GM12878 (cell line): Measurements from ENCODE around the gene CLCN7. TPM values are rescaled to one million over a fixed set of nuclear protein-coding genes. Genes with fewer than 3 reads are reported as not detected.

Experiments
- ATAC-seq: fragments of 200-7000 bp; cut with Tn5 transposase; 3 replicates; pipeline ENCODE4 v1.9.1; 2020; ENCODE audit warnings: mild to moderate bottlenecking, moderate library complexity
- BruUV-seq: library from RNA; stranded (reverse); fragments of 400-500 nt; replicated peaks from 2 replicates; lab custom pipeline; 2021; lab: Mats Ljungman, UMichigan
- CTCF ChIA-PET: fragments of 300-600 bp; sonication (Branson Sonifier 250); formaldehyde crosslinking; extraction: SDS; loops from one replicate; lab custom pipeline; 2021; ENCODE audit warnings: inconsistent platforms; lab: Yijun Ruan, JAX
- POLR2A ChIA-PET: fragments of 350-600 bp; formaldehyde crosslinking; extraction: SDS; loops from one replicate; lab custom pipeline; 2021; ENCODE audit warnings: inconsistent platforms; lab: Charles Lee
- RAD21 ChIA-PET: fragments of 300-600 bp; sonication (Branson Sonifier 250); formaldehyde crosslinking; loops from one replicate; lab custom pipeline; 2023; ENCODE audit warnings: antibody characterized with exemption; ENCODE audit not compliant: unreplicated experiment; lab: Charles Lee
- SMC1A ChIA-PET: fragments of 300-600 bp; sonication (Branson Sonifier 250); formaldehyde crosslinking; loops from one replicate; lab custom pipeline; 2023; ENCODE audit not compliant: unreplicated experiment, uncharacterized antibody; lab: Charles Lee
- DNase-seq: peaks from one replicate; pipeline ENCODE4 v3.0.0-alpha.2; 2011; ENCODE audit warnings: low read depth, low spot score
- FAIRE-seq: peaks from 3 replicates; lab custom pipeline; 2011; peaks lifted over from hg19 to GRCh38; lab: Jason Lieb, UNC
- H2AFZ ChIP-seq: 2 replicates; pipeline ENCODE4 v1.6.0; 2011; ENCODE audit warnings: low read depth, low read length, control low read depth; ENCODE audit not compliant: control insufficient read depth
- H3K27ac ChIP-seq: 2 replicates; pipeline ENCODE4 v1.5.1; 2011; ENCODE audit warnings: control low read depth; ENCODE audit not compliant: control insufficient read depth, insufficient read depth
- H3K27me3 ChIP-seq, 2 experiments: replicated peaks in 1 of 2; 2 replicates each; pipeline versions ENCODE4 v1.6.0 to v1.6.1; 2011; ENCODE audit warnings: low read length in 1 of 2; ENCODE audit not compliant: control insufficient read depth in 2 of 2, insufficient read depth in 2 of 2
- H3K36me3 ChIP-seq, 2 experiments: 2 replicates each; pipeline ENCODE4 v1.5.1; 2011; ENCODE audit warnings: low read length in 1 of 2; ENCODE audit not compliant: control insufficient read depth in 2 of 2, insufficient read depth in 2 of 2
- H3K4me1 ChIP-seq: 2 replicates; pipeline ENCODE4 v1.6.1; 2011; ENCODE audit warnings: mild to moderate bottlenecking, low read length, moderate library complexity, mixed read lengths; ENCODE audit not compliant: control insufficient read depth, insufficient read depth
- H3K4me2 ChIP-seq: 2 replicates; pipeline ENCODE4 v1.6.0; 2011; ENCODE audit warnings: control low read depth; ENCODE audit not compliant: control insufficient read depth, insufficient read depth
- H3K4me3 ChIP-seq: fragments of 200-600 bp; sonication (generic); 2 replicates; pipeline ENCODE4 v1.5.1; 2016
- H3K79me2 ChIP-seq: 2 replicates; pipeline ENCODE4 v1.6.0; 2011; ENCODE audit warnings: low read length; ENCODE audit not compliant: control insufficient read depth, insufficient read depth
- H3K9ac ChIP-seq: 2 replicates; pipeline ENCODE4 v1.8.0; 2011; ENCODE audit warnings: low read length, control low read depth, mixed read lengths; ENCODE audit not compliant: control insufficient read depth, insufficient read depth
- H3K9me3 ChIP-seq: replicated peaks from 3 replicates; pipeline ENCODE4 v1.5.1; 2011; ENCODE audit warnings: mild to moderate bottlenecking, low read length; ENCODE audit not compliant: control insufficient read depth, insufficient read depth
- H4K20me1 ChIP-seq: 2 replicates; pipeline ENCODE4 v1.6.0; 2011; ENCODE audit not compliant: control insufficient read depth, insufficient read depth
- BCL11A ChIP-seq: IDR thresholded peaks from 2 replicates; pipeline ENCODE4 v1.6.1; 2011; ENCODE audit warnings: low read depth, low read length
- CREM ChIP-seq: IDR thresholded peaks from 2 replicates; pipeline ENCODE4 v1.6.1; 2014; ENCODE audit warnings: antibody characterized with exemption, low read depth
- ZBTB11 ChIP-seq: fragments of 450-650 bp; formaldehyde crosslinking; IDR thresholded peaks from 2 replicates; pipeline ENCODE4 v1.5.0; 2022; ENCODE audit warnings: mild to moderate bottlenecking, missing genetic modification characterization
- WGBS: methylation state at CpG from one replicate; pipeline ENCODE4 v1.1.6; 2016; ENCODE audit warnings: low lambda C conversion rate; ENCODE audit not compliant: insufficient replicate concordance, insufficient coverage; ENCODE audit errors: missing lambda C conversion rate; 5-methylcytosine and 5-hydroxymethylcytosine counted together
- in situ Hi-C: fragments of 300-500 bp; cut with MboI; formaldehyde crosslinking; loops from 9 replicates; pipeline ENCODE4 v1.14.3; 2018; ENCODE audit warnings: mixed read lengths
- intact Hi-C: fragments of 100-400 bp; cut with micrococcal nuclease; formaldehyde crosslinking; loops from one replicate; pipeline ENCODE4 v1.14.2; 2022; ENCODE audit not compliant: unreplicated experiment
- polyA plus RNA-seq, 11 experiments: library from polyadenylated mRNA; depleted of rRNA in 4 of 11; unstranded in 6 of 11; stranded (reverse) in 5 of 11; fragments of >200 nt; fragmentation: Nextera tagmentation in 4 of 11; fragmentation: Illumina TruSeq in 1 of 11; extraction: Ambion mirVana in 4 of 11; extraction: Trizol in 1 of 11; gene quantifications; 1 replicate in 1 of 11; 2 replicates in 10 of 11; pipeline versions ENCODE4 v1.2.1 to v1.2.3, GENCODE V29; 2011 to 2016; ENCODE audit warnings: inconsistent platforms in 2 of 11, missing spikeins in 2 of 11, low read depth in 1 of 11
- total RNA-seq, 4 experiments: library from RNA; depleted of rRNA in 3 of 4; stranded (reverse); fragments of >200 nt in 3 of 4; fragmentation: Illumina TruSeq in 1 of 4; extraction: Trizol in 1 of 4; gene quantifications; 2 replicates each; pipeline versions ENCODE4 v1.2.1 to v1.2.3, GENCODE V29; 2013 to 2021

Gene CLCN7
- total and polyA plus RNA-seq, 10 of the 15 experiments (the other 5 are each of a cell fraction or from before 2014, with no cell fraction given): 0.04 to 62.5 (median 19.9) TPM

GRCh38 chr16:1460602-1461138 is 14.2 kb downstream of the CLCN7 start:
- TF ChIP-seq BCL11A: no peak
- TF ChIP-seq CREM: no peak
- no peak for ATAC-seq
- CTCF ChIA-PET: no interaction called here
- no peaks in the 10 kb centered on the region for H3K79me2 ChIP-seq
- intact Hi-C loops: no loop called here
- POLR2A ChIA-PET: no interaction called here
- FAIRE-seq: no peak
- no peak overlapping the region for H3K4me3 ChIP-seq
- in situ Hi-C loops: no loop called here
- H4K20me1 ChIP-seq: no peaks in the 10 kb centered on the region
- no TSS peak for BruUV-seq
- H3K4me2 ChIP-seq: no peak overlapping the region
- peaks cover 0 to 12% of the 10 kb centered on the region in 2 experiments; a peak in 3 of 4 replicates for H3K36me3 ChIP-seq
- H3K27me3 ChIP-seq: no peaks in the 10 kb centered on the region
- no peak for DNase-seq
- no peaks in the 10 kb centered on the region for H3K9me3 ChIP-seq
- SMC1A ChIA-PET: no interaction called here
- peaks cover 10% of the 10 kb centered on the region for H3K4me1 ChIP-seq
- WGBS: 91% methylated on average over 30 of the region's 30 CpGs
- no peak overlapping the region for H3K9ac ChIP-seq
- H3K27ac ChIP-seq: no peak overlapping the region
- RAD21 ChIA-PET: no interaction called here
- no peak overlapping the region for H2AFZ ChIP-seq

- RAD21 ChIA-PET: interaction anchor here (1.5 kb wide), 1 partner anchor 96 kb away, joined by 3 read pairs; no protein-coding TSS in a partner anchor
Measured at GRCh38 chr16:1459967-1460366, 14.9 kb downstream of the CLCN7 start.

More at GRCh38 chr16:1459967-1460366, 14.9 kb downstream of the CLCN7 start:
- DNase-seq (no peak), FAIRE-seq (no peak), ATAC-seq (no peak)
- Histone ChIP-seq H4K20me1 (no peaks in the 10 kb centered on the region), H2AFZ (no peak overlapping the region), H3K27me3 (no peaks in the 10 kb centered on the region), H3K9ac (no peak overlapping the region), H3K79me2 (no peaks in the 10 kb centered on the region), H3K4me2 (no peak overlapping the region), H3K27ac (no peak overlapping the region), H3K9me3 (no peaks in the 10 kb centered on the region), H3K4me1 (peaks cover 10% of the 10 kb centered on the region), H3K4me3 (no peak overlapping the region), H3K36me3 (peaks cover 0 to 12% of the 10 kb centered on the region in 2 experiments; a peak in 3 of 4 replicates)
- TF ChIP-seq ZBTB11: no peak
- ChIA-PET SMC1A (no interaction called here), CTCF (interaction anchor here (0.8 kb wide), 1 partner anchor 160 kb away, joined by 3 read pairs; no protein-coding TSS in a partner anchor), POLR2A (interaction anchor here (1.1 to 1.6 kb wide), 2 partner anchors 10 to 12 kb away, joined by 4 to 5 read pairs; no protein-coding TSS in a partner anchor)
- 83% methylated on average over 9 of the region's 10 CpGs for WGBS
- in situ Hi-C loops (no loop called here), intact Hi-C loops (no loop called here)
- BruUV-seq: no TSS peak
